Activated CD4-positive, alpha-beta T cell treated with anti-CD3 and anti-CD28 coated beads, Interleukin-2, amount 50 U/mL, for 4 hours (primary cell): Measurements from ENCODE around the gene BTBD9.

Experiments
- DNase-seq, 2 experiments: peaks; one replicate each; pipeline ENCODE4 v3.0.0-alpha.2; 2020

BTBD9 gene

GRCh38 chr6:38549795-38550194 lies 89.9 kb downstream of the BTBD9 start:
- DNase-seq, result no peak

GRCh38 chr6:38549180-38549579 lies 90.5 kb downstream of the BTBD9 start:
- no peak for DNase-seq

- DNase-seq, result no peak
Observed at GRCh38 chr6:38543022-38543421, 96.7 kb downstream of the BTBD9 start.

GRCh38 chr6:38542031-38542430 lies 97.7 kb downstream of the BTBD9 start:
- no peak for DNase-seq

GRCh38 chr6:38533064-38533463 lies 106.7 kb downstream of the BTBD9 start:
- no peak for DNase-seq

GRCh38 chr6:38531134-38531533 lies 108.6 kb downstream of the BTBD9 start:
- no peak for DNase-seq

- no peak for DNase-seq
Observed at GRCh38 chr6:38528196-38528965, 111.3 kb downstream of the BTBD9 start.

GRCh38 chr6:38527371-38527770 lies 112.4 kb downstream of the BTBD9 start:
- DNase-seq, result no peak

GRCh38 chr6:38525888-38526287 lies 113.8 kb downstream of the BTBD9 start:
- DNase-seq, result no peak

GRCh38 chr6:38524436-38525145 lies 115.1 kb downstream of the BTBD9 start:
- no peak for DNase-seq

- no peak for DNase-seq
Observed at GRCh38 chr6:38522322-38522721, 117.4 kb downstream of the BTBD9 start.

- DNase-seq, result no peak
Observed at GRCh38 chr6:38518511-38519304, 121.0 kb downstream of the BTBD9 start.

GRCh38 chr6:38517005-38517404 lies 122.7 kb downstream of the BTBD9 start:
- no peak for DNase-seq

GRCh38 chr6:38514399-38514798 lies 125.3 kb downstream of the BTBD9 start:
- DNase-seq, result no peak

GRCh38 chr6:38512211-38512610 lies 127.5 kb downstream of the BTBD9 start:
- no peak for DNase-seq

GRCh38 chr6:38510205-38510604 lies 129.5 kb downstream of the BTBD9 start:
- no peak for DNase-seq

GRCh38 chr6:38509713-38510112 lies 130.0 kb downstream of the BTBD9 start:
- no peak for DNase-seq

GRCh38 chr6:38508894-38509293 lies 130.8 kb downstream of the BTBD9 start:
- DNase-seq, result no peak

- DNase-seq, result no peak
Observed at GRCh38 chr6:38508286-38508685, 131.4 kb downstream of the BTBD9 start.

GRCh38 chr6:38507173-38507572 lies 132.6 kb downstream of the BTBD9 start:
- DNase-seq, result no peak

GRCh38 chr6:38505826-38506225 lies 133.9 kb downstream of the BTBD9 start:
- no peak for DNase-seq

- no peak for DNase-seq
Observed at GRCh38 chr6:38504996-38505395, 134.7 kb downstream of the BTBD9 start.

GRCh38 chr6:38503960-38504682 lies 135.6 kb downstream of the BTBD9 start:
- DNase-seq, result no peak
